K562 (cell line): ENCODE data around the gene VIM. TPM values are rescaled to one million over a fixed set of nuclear protein-coding genes. Genes with fewer than 3 reads are reported as not detected.

Source experiments
- ARID3B ChIP-seq: fragments of 250-450 bp; sonication (Bioruptor Pico); IDR thresholded peaks from 2 replicates; pipeline ENCODE4 v1.4.0; 2020; ENCODE audit warnings: borderline replicate concordance
- CEBPB ChIP-seq: fragments of 450-650 bp; IDR thresholded peaks from 2 replicates; pipeline ENCODE4 v1.6.1; 2016; ENCODE audit warnings: missing genetic modification characterization, missing compliant biosample characterization
- GATAD2A ChIP-seq: fragments of 450-650 bp; IDR thresholded peaks from 2 replicates; pipeline ENCODE4 v1.6.1; 2017
- ILF3 ChIP-seq: fragments of 450-650 bp; IDR thresholded peaks from 2 replicates; pipeline ENCODE4 v1.6.1; 2018; ENCODE audit warnings: antibody characterized with exemption, mild to moderate bottlenecking, moderate library complexity, borderline replicate concordance
- IRF2 ChIP-seq: sonication (generic); formaldehyde crosslinking; IDR thresholded peaks from 2 replicates; pipeline ENCODE4 v1.8.1; 2022; ENCODE audit warnings: mild to moderate bottlenecking, missing genetic modification reagents
- KDM1A ChIP-seq, 2 experiments: fragments of 450-650 bp; IDR thresholded peaks; 2 replicates each; pipeline ENCODE4 v1.6.1; 2016; ENCODE audit warnings: mild to moderate bottlenecking in 2 of 2
- KDM4B ChIP-seq, 2 experiments: fragments of 450-650 bp in 1 of 2; sonication (generic) in 1 of 2; IDR thresholded peaks; 2 replicates each; pipeline ENCODE4 v1.6.1; 2016 to 2017; ENCODE audit warnings: borderline replicate concordance in 2 of 2, antibody characterized with exemption in 1 of 2, low read depth in 1 of 2, mild to moderate bottlenecking in 1 of 2
- KLF16 ChIP-seq: IDR thresholded peaks from 2 replicates; pipeline ENCODE4 v1.6.1; 2016; ENCODE audit warnings: antibody characterized with exemption
- MAFG ChIP-seq: fragments of 450-650 bp; conservative IDR thresholded peaks from 2 replicates; pipeline ENCODE4 v1.6.1; 2016; ENCODE audit warnings: missing genetic modification characterization, missing compliant biosample characterization
- MIER1 ChIP-seq: fragments of 450-650 bp; IDR thresholded peaks from 2 replicates; pipeline ENCODE4 v1.6.1; 2016; ENCODE audit warnings: antibody characterized with exemption, mild to moderate bottlenecking, low read depth
- MTA1 ChIP-seq: fragments of 450-650 bp; IDR thresholded peaks from 2 replicates; pipeline ENCODE4 v1.6.1; 2017; ENCODE audit warnings: borderline replicate concordance
- NFIC ChIP-seq: fragments of 450-650 bp; IDR thresholded peaks from 2 replicates; pipeline ENCODE4 v1.6.1; 2017; ENCODE audit warnings: mild to moderate bottlenecking, inconsistent platforms
- PCBP2 ChIP-seq: fragments of 200-400 bp; formaldehyde crosslinking; IDR thresholded peaks from 2 replicates; pipeline ENCODE4 v1.6.1; 2018; ENCODE audit warnings: low read length, low read depth, mild to moderate bottlenecking, moderate library complexity; ENCODE audit not compliant: poor library complexity, severe bottlenecking
- PHTF2 ChIP-seq: fragments of 250-450 bp; sonication (Bioruptor Pico); IDR thresholded peaks from 2 replicates; pipeline ENCODE4 v1.5.0; 2021; ENCODE audit warnings: mild to moderate bottlenecking
- POLR3A ChIP-seq: IDR thresholded peaks from 2 replicates; pipeline ENCODE4 v1.6.1; 2011; ENCODE audit warnings: borderline replicate concordance, mild to moderate bottlenecking, moderate library complexity; ENCODE audit not compliant: insufficient read length, insufficient read depth; ENCODE audit errors: extremely low read depth
- RBFOX2 ChIP-seq: fragments of 200-400 bp; formaldehyde crosslinking; IDR thresholded peaks from 2 replicates; pipeline ENCODE4 v1.6.1; 2017; ENCODE audit warnings: low read depth, mild to moderate bottlenecking, low read length, moderate library complexity
- RFX1 ChIP-seq: fragments of 450-650 bp; IDR thresholded peaks from 2 replicates; pipeline ENCODE4 v1.6.1; 2016; ENCODE audit warnings: mild to moderate bottlenecking, moderate library complexity
- RNF2 ChIP-seq: sonication (generic); IDR thresholded peaks from 2 replicates; pipeline ENCODE4 v1.6.1; 2016
- SAFB2 ChIP-seq: fragments of 200-400 bp; formaldehyde crosslinking; IDR thresholded peaks from 2 replicates; pipeline ENCODE4 v1.6.1; 2018; ENCODE audit warnings: borderline replicate concordance, low read length, low read depth, moderate library complexity; ENCODE audit not compliant: severe bottlenecking
- SETDB1 ChIP-seq: IDR thresholded peaks from one replicate; pipeline ENCODE4 v1.6.1; 2012; ENCODE audit warnings: low read length, control low read depth, inconsistent platforms
- SIX5 ChIP-seq, 2 experiments: IDR thresholded peaks; 2 replicates each; pipeline ENCODE4 v1.6.1; 2011; ENCODE audit warnings: low read length in 2 of 2, borderline replicate concordance in 1 of 2, low read depth in 1 of 2, mild to moderate bottlenecking in 1 of 2, moderate library complexity in 1 of 2; ENCODE audit not compliant: insufficient read depth in 1 of 2
- SMAD1 ChIP-seq: fragments of 150-350 bp; IDR thresholded peaks from 2 replicates; pipeline ENCODE4 v1.6.1; 2014; ENCODE audit warnings: low read length, low read depth; ENCODE audit not compliant: partially characterized antibody
- SREBF2 ChIP-seq: sonication (generic); formaldehyde crosslinking; IDR thresholded peaks from 2 replicates; pipeline ENCODE4 v1.4.0; 2020; ENCODE audit warnings: mild to moderate bottlenecking, missing genetic modification reagents
- TAF1 ChIP-seq: IDR thresholded peaks from 2 replicates; pipeline ENCODE4 v1.6.1; 2011; ENCODE audit warnings: mild to moderate bottlenecking, low read length, moderate library complexity; ENCODE audit not compliant: insufficient read depth, control insufficient read depth, severe bottlenecking; ENCODE audit errors: extremely low read depth
- TCFL5 ChIP-seq: fragments of 250-450 bp; sonication (Bioruptor Pico); conservative IDR thresholded peaks from 2 replicates; pipeline ENCODE4 v1.6.1; 2021; ENCODE audit warnings: mild to moderate bottlenecking, moderate library complexity, matching md5 sums
- USF1 ChIP-seq: sonication (generic); formaldehyde crosslinking; IDR thresholded peaks from 2 replicates; pipeline ENCODE4 v1.9.0; 2022; ENCODE audit warnings: mild to moderate bottlenecking, missing genetic modification reagents
- ZEB2 ChIP-seq: fragments of 450-650 bp; IDR thresholded peaks from 2 replicates; pipeline ENCODE4 v1.6.1; 2016
- ZNF165 ChIP-seq: fragments of 250-450 bp; sonication (Bioruptor Pico); IDR thresholded peaks from 2 replicates; pipeline ENCODE4 v1.4.0; 2020; ENCODE audit warnings: borderline replicate concordance
- ZNF436 ChIP-seq: fragments of 250-450, 450-650 bp; sonication (Bioruptor Pico); formaldehyde crosslinking; IDR thresholded peaks from 2 replicates; pipeline ENCODE4 v1.7.0; 2020; ENCODE audit warnings: mild to moderate bottlenecking
- polyA plus RNA-seq, 8 experiments: library from polyadenylated mRNA; depleted of rRNA in 4 of 8; stranded (reverse) in 5 of 8; unstranded in 3 of 8; fragments of >200 nt; fragmentation: Nextera tagmentation in 2 of 8; fragmentation: Illumina TruSeq in 1 of 8; extraction: Ambion mirVana in 2 of 8; extraction: Trizol in 1 of 8; gene quantifications; 2 replicates each; pipeline versions ENCODE4 v1.2.1 to v1.2.3, GENCODE V29; 2011 to 2014; ENCODE audit warnings: inconsistent platforms in 1 of 8, missing spikeins in 1 of 8
- total RNA-seq, 7 experiments: library from RNA; depleted of rRNA in 6 of 7; stranded (reverse); fragments of >200 nt in 6 of 7; fragmentation: Illumina TruSeq in 2 of 7; extraction: Trizol in 2 of 7; gene quantifications; 2 replicates each; pipeline versions ENCODE4 v1.2.1 to v1.2.3, GENCODE V29; 2011 to 2021; ENCODE audit warnings: low replicate concordance in 1 of 7

Gene VIM
- total and polyA plus RNA-seq, 9 of the 15 experiments (the other 6 are each of a cell fraction or from before 2014, with no cell fraction given) = 86.0 to 621 (median 383) TPM

- TF ChIP-seq USF1 (CRISPR knock-in tag) = no peak
- TF ChIP-seq SIX5 (IDR thresholded peaks at IDR 0.05; ENCODE audit: borderline replicate concordance in 1 of 2, insufficient read depth in 1 of 2, low read depth in 1 of 2, low read length in 2 of 2) = no peak
- TF ChIP-seq KDM4B (IDR thresholded peaks at IDR 0.05; ENCODE audit: borderline replicate concordance in 2 of 2, low read depth in 1 of 2) = no peak
- TF ChIP-seq SAFB2 = no peak
- TF ChIP-seq GATAD2A = no peak
- TF ChIP-seq PHTF2 = no peak
- TF ChIP-seq SETDB1 = no peak
- no peak for TF ChIP-seq ZEB2
- peak; percentile 48; the same call in 1 of the 2 replicates for TF ChIP-seq NFIC
- TF ChIP-seq ILF3 = no peak
- TF ChIP-seq CEBPB = no peak
- TF ChIP-seq IRF2 (CRISPR knock-in tag) = no peak
- TF ChIP-seq RNF2 = no peak
- no peak for TF ChIP-seq POLR3A
- no peak for TF ChIP-seq TAF1
- TF ChIP-seq KDM1A (IDR thresholded peaks at IDR 0.05) = peak in 1 of 2 experiments; percentile 30; a peak in 1 of 4 replicates
- TF ChIP-seq MTA1 = no peak
- no peak for TF ChIP-seq MIER1
- peak; percentile 77; the same call in 1 of the 2 replicates for TF ChIP-seq KLF16
- TF ChIP-seq RBFOX2 = no peak
- no peak for TF ChIP-seq PCBP2
- no peak for TF ChIP-seq SREBF2 (CRISPR knock-in tag)
- no peak for TF ChIP-seq MAFG (tag)
- no peak for TF ChIP-seq ZNF165 (CRISPR knock-in tag)
- no peak for TF ChIP-seq RFX1
- no peak for TF ChIP-seq TCFL5
- TF ChIP-seq ARID3B (CRISPR knock-in tag) = no peak
- TF ChIP-seq SMAD1 = no peak
- TF ChIP-seq ZNF436 = no peak
These were observed 16.8 kb downstream of the VIM start (continued) for GRCh38 chr10:17244700-17245365.
